PC-9 (cell line): ENCODE data around the gene CLEC16A. TPM values are rescaled to one million over a fixed set of nuclear protein-coding genes. Genes with fewer than 3 reads are reported as not detected.
"Not testable (repeated sequence)": the region's sequence is repeated elsewhere in the genome, so short reads cannot be mapped to it uniquely, and the experiment has no call there.

Experiments
- BruUV-seq: library from RNA; stranded (reverse); fragments of 400-500 nt; replicated peaks from 2 replicates; lab custom pipeline; 2021; lab: Mats Ljungman, UMichigan
- CTCF ChIA-PET: fragments of 300-600 bp; sonication (Branson Sonifier 250); formaldehyde crosslinking; loops from one replicate; lab custom pipeline; 2022; ENCODE audit warnings: antibody characterized with exemption; lab: Charles Lee
- POLR2A ChIA-PET: fragments of 300-600 bp; sonication (Branson Sonifier 250); formaldehyde crosslinking; loops from one replicate; lab custom pipeline; 2022; ENCODE audit warnings: antibody characterized with exemption; ENCODE audit not compliant: unreplicated experiment; lab: Charles Lee
- DNase-seq, 2 experiments: peaks; one replicate each; pipeline versions ENCODE4 v3.0.0 to v3.0.0-alpha.2; 2015 to 2022; ENCODE audit warnings: mixed read lengths in 1 of 2
- H2AFZ ChIP-seq: fragments of 200-600 bp; sonication (generic); 2 replicates; pipeline ENCODE4 v1.8.1; 2017; ENCODE audit warnings: antibody characterized with exemption
- H3F3A ChIP-seq: fragments of 200-600 bp; sonication (generic); 2 replicates; pipeline ENCODE4 v1.8.1; 2017; ENCODE audit warnings: antibody characterized with exemption, mild to moderate bottlenecking, low read depth; ENCODE audit not compliant: insufficient read depth
- H3K27ac ChIP-seq: fragments of 200-600 bp; sonication (generic); 2 replicates; pipeline ENCODE4 v1.6.1; 2016; ENCODE audit warnings: mixed run types
- H3K27me3 ChIP-seq: fragments of 200-600 bp; sonication (generic); 2 replicates; pipeline ENCODE4 v1.6.1; 2016; ENCODE audit warnings: low read depth, mixed run types; ENCODE audit not compliant: insufficient read depth
- H3K36me3 ChIP-seq: fragments of 200-600 bp; sonication (generic); 2 replicates; pipeline ENCODE4 v1.6.1; 2016; ENCODE audit warnings: low read depth, mixed run types
- H3K4me1 ChIP-seq: fragments of 200-600 bp; sonication (generic); replicated peaks from 2 replicates; pipeline ENCODE4 v1.6.1; 2016; ENCODE audit warnings: mixed run types; ENCODE audit not compliant: insufficient read depth
- H3K4me2 ChIP-seq: fragments of 200-600 bp; sonication (generic); 2 replicates; pipeline ENCODE4 v1.6.1; 2017; ENCODE audit warnings: mixed run types
- H3K4me3 ChIP-seq: fragments of 200-600 bp; sonication (generic); 2 replicates; pipeline ENCODE4 v1.6.1; 2016; ENCODE audit warnings: mixed run types
- H3K79me2 ChIP-seq: fragments of 200-600 bp; sonication (generic); 2 replicates; pipeline ENCODE4 v1.6.1; 2017; ENCODE audit warnings: low read depth, mixed run types
- H3K9me2 ChIP-seq: fragments of 200-600 bp; sonication (generic); 2 replicates; pipeline ENCODE4 v1.8.1; 2017; ENCODE audit warnings: mild to moderate bottlenecking; ENCODE audit not compliant: insufficient read depth
- H3K9me3 ChIP-seq: fragments of 200-600 bp; sonication (generic); 2 replicates; pipeline ENCODE4 v1.8.1; 2016; ENCODE audit warnings: low read depth; ENCODE audit not compliant: insufficient read depth
- H4K20me1 ChIP-seq: fragments of 200-600 bp; sonication (generic); 2 replicates; pipeline ENCODE4 v1.8.1; 2017; ENCODE audit not compliant: insufficient read depth
- CTCF ChIP-seq: fragments of 200-600 bp; sonication (generic); conservative IDR thresholded peaks from 2 replicates; pipeline ENCODE4 v1.6.1; 2017; ENCODE audit warnings: mixed run types, antibody characterized with exemption, mild to moderate bottlenecking, moderate library complexity
- EZH2 ChIP-seq: fragments of 200-600 bp; sonication (generic); IDR thresholded peaks from 2 replicates; pipeline ENCODE4 v1.8.0; 2017; ENCODE audit warnings: antibody characterized with exemption, low read depth
- intact Hi-C: fragments of 100-400 bp; cut with micrococcal nuclease; formaldehyde crosslinking; loops from one replicate; pipeline ENCODE4 v1.10.0; 2022; ENCODE audit not compliant: unreplicated experiment
- total RNA-seq: library from RNA; stranded (reverse); gene quantifications from 2 replicates; pipeline ENCODE4 v1.2.3, GENCODE V29; 2021

The CLEC16A gene
- total RNA-seq, 1 experiment from 2014 or later: 34.9 TPM

GRCh38 chr16:10941127-10941933 lies 3.0 kb upstream of the CLEC16A start:
- Histone ChIP-seq H3F3A (no peaks in the 10 kb centered on the region), H2AFZ (peak overlapping the region; percentile 89), H3K27ac (no peak overlapping the region), H3K9me3 (no peaks in the 10 kb centered on the region), H3K79me2 (peaks cover 51% of the 10 kb centered on the region), H3K36me3 (peaks cover 4% of the 10 kb centered on the region; the same call in 1 of the 2 replicates), H3K27me3 (no peaks in the 10 kb centered on the region), H3K9me2 (no peaks in the 10 kb centered on the region), H3K4me2 (peak overlapping the region; percentile 94), H3K4me1 (peaks cover 42% of the 10 kb centered on the region), H3K4me3 (peak overlapping the region; percentile 56), H4K20me1 (peaks cover 21% of the 10 kb centered on the region)
- ChIA-PET CTCF (interaction anchor here (0.7 to 1.0 kb wide), 2 partner anchors 426 to 434 kb away, joined by 3 to 7 read pairs; no protein-coding TSS in a partner anchor), POLR2A (interaction anchor here (0.6 kb wide), 1 partner anchor 56 kb away, joined by 4 read pairs; no protein-coding TSS in a partner anchor)
- no peak for DNase-seq
- intact Hi-C loops: no loop called here
- TSS peak; percentile 30 for BruUV-seq
- TF ChIP-seq CTCF (no peak), EZH2 (no peak)

- H3K27ac ChIP-seq, H3K9me2 ChIP-seq, H3K27me3 ChIP-seq, BruUV-seq, H3K36me3 ChIP-seq, H3F3A ChIP-seq, H3K9me3 ChIP-seq: not testable (repeated sequence)
- Histone ChIP-seq H4K20me1 (peaks cover 21% of the 10 kb centered on the region), H3K4me3 (peak overlapping the region; percentile 56; the same call in 1 of the 2 replicates), H3K4me1 (peaks cover 45% of the 10 kb centered on the region), H3K79me2 (peaks cover 57% of the 10 kb centered on the region), H2AFZ (peak overlapping the region; percentile 89), H3K4me2 (peak overlapping the region; percentile 94)
- CTCF ChIA-PET: interaction anchor here (0.6 to 1.0 kb wide), 5 partner anchors 9 to 433 kb away, joined by 3 to 6 read pairs (median 4); no protein-coding TSS in a partner anchor
- intact Hi-C loops: loop anchor here (1.0 kb wide), 1 partner anchor 198 kb away; no protein-coding TSS in a partner anchor
- peak in 1 of 2 experiments; percentile 28 for DNase-seq
- POLR2A ChIA-PET: interaction anchor here (0.6 to 0.9 kb wide), 13 partner anchors 9 to 1399 kb away, joined by 3 to 6 read pairs (median 4); partner anchors contain the start of gene CIITA
These were observed 2.4 kb upstream of the CLEC16A start for GRCh38 chr16:10941935-10942351.

GRCh38 chr16:10942352-10943063 lies 1.9 kb upstream of the CLEC16A start, which contains the start of gene DEXI:
TSS of gene DEXI (minus strand) at chr16:10942468. CDS start at chr16:10942005, 463 bp downstream.
- TSS peak; percentile 37 for BruUV-seq
- H3K4me2 ChIP-seq: peak within 1 kb of the TSS; percentile 94
- peak; percentile 74 to 98 for DNase-seq
- H2AFZ ChIP-seq: peak within 1 kb of the TSS; percentile 89
- peaks cover 21% of the 10 kb centered on the region for H4K20me1 ChIP-seq
- TF ChIP-seq EZH2 (no peak), CTCF (peak; percentile 54)
- H3F3A ChIP-seq: no peaks in the 10 kb centered on the region
- H3K27me3 ChIP-seq: no peaks in the 10 kb centered on the region
- CTCF ChIA-PET: interaction anchor here (0.6 to 1.0 kb wide), 4 partner anchors 9 to 428 kb away, joined by 3 to 6 read pairs (median 4); no protein-coding TSS in a partner anchor
- POLR2A ChIA-PET: interaction anchor here (0.6 to 0.9 kb wide), 14 partner anchors 9 to 1399 kb away, joined by 3 to 6 read pairs (median 4); partner anchors contain the start of gene CIITA
- peaks cover 63% of the 10 kb centered on the region for H3K79me2 ChIP-seq
- no peak within 1 kb of the TSS; the same call in 1 of the 2 replicates for H3K27ac ChIP-seq
- peaks cover 4% of the 10 kb centered on the region; the same call in 1 of the 2 replicates for H3K36me3 ChIP-seq
- intact Hi-C loops: loop anchor here (1.0 kb wide), 1 partner anchor 198 kb away; no protein-coding TSS in a partner anchor
- H3K9me3 ChIP-seq: no peaks in the 10 kb centered on the region
- peaks cover 45% of the 10 kb centered on the region for H3K4me1 ChIP-seq
- H3K4me3 ChIP-seq: peak within 1 kb of the TSS; percentile 56
- no peaks in the 10 kb centered on the region for H3K9me2 ChIP-seq
